Measurements from ENCODE around the gene ID2. TPM values are rescaled to one million over a fixed set of nuclear protein-coding genes. Genes with fewer than 3 reads are reported as not detected.
A peak's percentile ranks its signal among the peaks of the same experiment; 100 is the strongest.

ID2 gene
- total RNA-seq, 2 experiments from 2014 or later = 238 to 242 TPM

GRCh38 chr2:8676191-8676920, 5.5 kb upstream of the ID2 start:
- Histone ChIP-seq H3K36me3 (ENCODE audit: insufficient read depth, low read length) (no peaks in the 10 kb centered on the region), H3K4me3 (ENCODE audit: low read length) (no peak overlapping the region), H3K27ac (ENCODE audit: low read depth in 1 of 2, low read length in 2 of 2) (no peak overlapping the region), H3K4me1 (ENCODE audit: insufficient read depth, low read length) (peaks cover 44% of the 10 kb centered on the region), H3K27me3 (ENCODE audit: control insufficient read depth in 1 of 2, insufficient read depth in 2 of 2, low read length in 2 of 2) (peaks cover 26 to 40% of the 10 kb centered on the region in 2 experiments), H3K9me3 (ENCODE audit: control insufficient read depth in 1 of 2, insufficient read depth in 1 of 2, low read length in 2 of 2) (peaks cover 34 to 35% of the 10 kb centered on the region in 2 experiments)
- TF ChIP-seq CTCF (IDR thresholded peaks at IDR 0.05) = no peak
- no peak for ATAC-seq (ENCODE audit: poor library complexity)
- CTCF ChIA-PET = no interaction called here
- Mint-ChIP-seq H3K4me1 (ENCODE audit: low read depth) (peaks cover 34% of the 10 kb centered on the region), H3K27me3 (peaks cover 53% of the 10 kb centered on the region), H3K27ac (no peak overlapping the region), H3K4me3 (no peak overlapping the region), H3K9me3 (peaks cover 14% of the 10 kb centered on the region), H3K36me3 (ENCODE audit: low read depth) (peaks cover 13% of the 10 kb centered on the region)
- POLR2A ChIA-PET = no interaction called here
- DNase-seq = peak in 2 of 14 experiments; percentile 23 to 33
- intact Hi-C loops (cut with DNase I, micrococcal nuclease) = loop anchor here in 1 of 2 experiments (5.0 kb wide), 2 partner anchors 199 to 326 kb away; partner anchors contain the start of gene MBOAT2

GRCh38 chr2:8676921-8677645, 4.8 kb upstream of the ID2 start:
- no peak for TF ChIP-seq CTCF (IDR thresholded peaks at IDR 0.05)
- peaks cover 36% of the 10 kb centered on the region for H3K4me1 Mint-ChIP-seq (ENCODE audit: low read depth)
- peaks cover 26 to 40% of the 10 kb centered on the region in 2 experiments for H3K27me3 ChIP-seq (ENCODE audit: control insufficient read depth in 1 of 2, insufficient read depth in 2 of 2, low read length in 2 of 2)
- peaks cover 47% of the 10 kb centered on the region for H3K27me3 Mint-ChIP-seq
- ATAC-seq (ENCODE audit: poor library complexity) (no peak), DNase-seq (peak in 1 of 14 experiments; percentile 11)
- H3K36me3 Mint-ChIP-seq (ENCODE audit: low read depth) = peaks cover 19% of the 10 kb centered on the region
- intact Hi-C loops (cut with DNase I, micrococcal nuclease) = loop anchor here in 1 of 2 experiments (5.0 kb wide), 2 partner anchors 200 to 325 kb away; partner anchors contain the start of gene MBOAT2
- peaks cover 14% of the 10 kb centered on the region for H3K9me3 Mint-ChIP-seq
- ChIA-PET CTCF (no interaction called here), POLR2A (interaction anchor here (1.1 kb wide), 1 partner anchor 199 kb away, joined by 4 read pairs; no protein-coding TSS in a partner anchor)
- no peak overlapping the region for H3K27ac ChIP-seq (ENCODE audit: low read depth in 1 of 2, low read length in 2 of 2)
- peak overlapping the region; percentile 61 for H3K27ac Mint-ChIP-seq
- H3K4me3 Mint-ChIP-seq = peak overlapping the region; percentile 70
- no peaks in the 10 kb centered on the region for H3K36me3 ChIP-seq (ENCODE audit: insufficient read depth, low read length)
- peaks cover 44% of the 10 kb centered on the region for H3K4me1 ChIP-seq (ENCODE audit: insufficient read depth, low read length)
- H3K4me3 ChIP-seq (ENCODE audit: low read length) = no peak overlapping the region
- peaks cover 34 to 35% of the 10 kb centered on the region in 2 experiments for H3K9me3 ChIP-seq (ENCODE audit: control insufficient read depth in 1 of 2, insufficient read depth in 1 of 2, low read length in 2 of 2)

- H3K27ac Mint-ChIP-seq = peak overlapping the region; percentile 61
- Histone ChIP-seq H3K36me3 (ENCODE audit: insufficient read depth, low read length) (no peaks in the 10 kb centered on the region), H3K4me3 (ENCODE audit: low read length) (peak overlapping the region; percentile 51), H3K27ac (ENCODE audit: low read depth in 1 of 2, low read length in 2 of 2) (no peak overlapping the region), H3K9me3 (ENCODE audit: control insufficient read depth in 1 of 2, insufficient read depth in 1 of 2, low read length in 2 of 2) (peaks cover 32 to 34% of the 10 kb centered on the region in 2 experiments), H3K27me3 (ENCODE audit: control insufficient read depth in 1 of 2, insufficient read depth in 2 of 2, low read length in 2 of 2) (peaks cover 26 to 40% of the 10 kb centered on the region in 2 experiments), H3K4me1 (ENCODE audit: insufficient read depth, low read length) (peaks cover 44% of the 10 kb centered on the region)
- peak in 7 of 14 experiments; percentile 12 to 66 (median 30) for DNase-seq
- ChIA-PET POLR2A (interaction anchor here (1.0 to 1.1 kb wide), 3 partner anchors 200 to 952 kb away, joined by 3 to 4 read pairs (median 3); no protein-coding TSS in a partner anchor), CTCF (no interaction called here)
- TF ChIP-seq CTCF (IDR thresholded peaks at IDR 0.05) = no peak
- no peak for ATAC-seq (ENCODE audit: poor library complexity)
- intact Hi-C loops (cut with DNase I, micrococcal nuclease) = loop anchor here in 1 of 2 experiments (5.0 kb wide), 2 partner anchors 201 to 324 kb away; partner anchors contain the start of gene MBOAT2
- H3K27me3 Mint-ChIP-seq = peaks cover 47% of the 10 kb centered on the region
- peak overlapping the region; percentile 84 for H3K4me3 Mint-ChIP-seq
- H3K9me3 Mint-ChIP-seq = peaks cover 14% of the 10 kb centered on the region
- peaks cover 27% of the 10 kb centered on the region for H3K36me3 Mint-ChIP-seq (ENCODE audit: low read depth)
- peaks cover 40% of the 10 kb centered on the region for H3K4me1 Mint-ChIP-seq (ENCODE audit: low read depth)
Measured at GRCh38 chr2:8677646-8678592, 3.9 kb upstream of the ID2 start.
